CD14-positive monocyte (primary cell): ENCODE data around the gene CRTC1. TPM values are rescaled to one million over a fixed set of nuclear protein-coding genes. Genes with fewer than 3 reads are reported as not detected.

Experiments used
- DNase-seq, 3 donors: peaks; one replicate each; pipeline ENCODE4 v3.0.0-alpha.2; 2011 to 2022
- H2AFZ ChIP-seq: 2 replicates; pipeline ENCODE4 v1.6.0; 2012; ENCODE audit warnings: mild to moderate bottlenecking, low read depth, low read length, inconsistent platforms; ENCODE audit not compliant: insufficient read depth, poor library complexity, severe bottlenecking
- H3K27ac ChIP-seq, 2 donors: 1 replicate in 1 of 2; 2 replicates in 1 of 2; pipeline ENCODE4 v1.5.1; 2012 to 2013; ENCODE audit warnings: low read length in 2 of 2, control low read depth in 1 of 2, inconsistent platforms in 1 of 2, low read depth in 1 of 2, mild to moderate bottlenecking in 1 of 2
- H3K27me3 ChIP-seq, 2 donors: one replicate each; pipeline versions ENCODE4 v1.6.0 to v1.6.1; 2011 to 2013; ENCODE audit warnings: low read length in 2 of 2; ENCODE audit not compliant: control insufficient read depth in 2 of 2, insufficient read depth in 2 of 2
- H3K36me3 ChIP-seq, 2 donors: replicated peaks in 1 of 2; 1 replicate in 1 of 2; 2 replicates in 1 of 2; pipeline versions ENCODE4 v1.5.1 to v1.6.1; 2012 to 2013; ENCODE audit warnings: low read length in 2 of 2, control low read depth in 1 of 2, inconsistent platforms in 1 of 2, mild to moderate bottlenecking in 1 of 2; ENCODE audit not compliant: insufficient read depth in 2 of 2, control insufficient read depth in 1 of 2
- H3K4me1 ChIP-seq, 2 donors: 1 replicate in 1 of 2; 2 replicates in 1 of 2; pipeline versions ENCODE4 v1.5.1 to v1.6.1; 2012 to 2013; ENCODE audit warnings: low read length in 2 of 2, control low read depth in 1 of 2, inconsistent platforms in 1 of 2, mild to moderate bottlenecking in 1 of 2, moderate library complexity in 1 of 2; ENCODE audit not compliant: insufficient read depth in 2 of 2, control insufficient read depth in 1 of 2
- H3K4me2 ChIP-seq: replicated peaks from 2 replicates; pipeline ENCODE3; 2012; ENCODE audit warnings: low read length, moderate library complexity, mild to moderate bottlenecking; ENCODE audit not compliant: poor library complexity, severe bottlenecking; ENCODE audit errors: extremely low read depth
- H3K4me3 ChIP-seq, 3 experiments: fragments of 200-600 bp in 1 of 3; sonication (generic) in 1 of 3; replicated peaks in 1 of 3; 1 replicate in 2 of 3; 2 replicates in 1 of 3; pipeline ENCODE4 v1.5.1; 2011 to 2013; ENCODE audit warnings: low read length in 3 of 3, mild to moderate bottlenecking in 3 of 3, control low read depth in 2 of 3, low read depth in 2 of 3, inconsistent platforms in 1 of 3, moderate library complexity in 1 of 3
- H3K79me2 ChIP-seq: 2 replicates; pipeline ENCODE4 v1.6.0; 2012; ENCODE audit warnings: mild to moderate bottlenecking, control low read depth, inconsistent platforms, low read length, moderate library complexity; ENCODE audit not compliant: insufficient read depth
- H3K9ac ChIP-seq: 2 replicates; pipeline ENCODE4 v1.6.0; 2017; ENCODE audit warnings: low read length, mild to moderate bottlenecking; ENCODE audit not compliant: insufficient read depth, poor library complexity, severe bottlenecking
- H3K9me3 ChIP-seq, 2 donors: replicated peaks in 1 of 2; 1 replicate in 1 of 2; 2 replicates in 1 of 2; pipeline versions ENCODE4 v1.5.1 to v1.6.1; 2012 to 2013; ENCODE audit warnings: low read length in 2 of 2, control low read depth in 1 of 2; ENCODE audit not compliant: control insufficient read depth in 1 of 2, insufficient read depth in 1 of 2
- H4K20me1 ChIP-seq: 2 replicates; pipeline ENCODE4 v1.6.0; 2012; ENCODE audit warnings: mild to moderate bottlenecking, low read length, control low read depth, moderate library complexity; ENCODE audit not compliant: insufficient read depth
- H3K27ac Mint-ChIP-seq, 7 donors: one replicate each; pipeline ENCODE4 v1.8.0; 2020; ENCODE audit warnings: mild to moderate bottlenecking in 7 of 7, mixed read lengths in 7 of 7, moderate library complexity in 6 of 7, inconsistent platforms in 2 of 7
- H3K27me3 Mint-ChIP-seq, 3 donors: one replicate each; pipeline ENCODE4 v1.8.0; 2021 to 2022; ENCODE audit warnings: low read depth in 3 of 3, mild to moderate bottlenecking in 3 of 3, mixed read lengths in 3 of 3, moderate library complexity in 3 of 3, inconsistent platforms in 1 of 3
- H3K36me3 Mint-ChIP-seq, 2 donors: one replicate each; pipeline ENCODE4 v1.8.0; 2020; ENCODE audit warnings: mixed read lengths in 2 of 2, inconsistent platforms in 1 of 2, mild to moderate bottlenecking in 1 of 2
- H3K4me1 Mint-ChIP-seq: one replicate; pipeline ENCODE4 v1.8.0; 2020; ENCODE audit warnings: mild to moderate bottlenecking, mixed read lengths
- H3K4me3 Mint-ChIP-seq, 2 donors: one replicate each; pipeline ENCODE4 v1.8.0; 2020; ENCODE audit warnings: mild to moderate bottlenecking in 2 of 2, mixed read lengths in 2 of 2, moderate library complexity in 1 of 2
- H3K9me3 Mint-ChIP-seq, 7 donors: one replicate each; pipeline ENCODE4 v1.8.0; 2020 to 2022; ENCODE audit warnings: mixed read lengths in 7 of 7, mild to moderate bottlenecking in 6 of 7, moderate library complexity in 6 of 7, inconsistent platforms in 2 of 7
- CTCF ChIP-seq: fragments of 200-600 bp; IDR thresholded peaks from one replicate; pipeline ENCODE4 v1.8.0; 2022; ENCODE audit warnings: antibody characterized with exemption, mild to moderate bottlenecking
- WGBS: methylation state at CpG from one replicate; pipeline ENCODE4 v1.1.5; 2013; ENCODE audit warnings: missing lambda C conversion rate; ENCODE audit not compliant: insufficient coverage; 5-methylcytosine and 5-hydroxymethylcytosine counted together
- intact Hi-C, 2 donors: fragments of 100-400 bp; cut with micrococcal nuclease; formaldehyde crosslinking; loops; one replicate each; pipeline versions ENCODE4 v1.15.0 to v1.15.1; 2023
- polyA plus RNA-seq, 3 donors: library from polyadenylated mRNA; depleted of rRNA in 1 of 3; unstranded in 2 of 3; stranded (reverse) in 1 of 3; fragments of 300-500 nt in 2 of 3; fragments of >200 nt in 1 of 3; fragmentation: Illumina TruSeq in 2 of 3; gene quantifications; 1 replicate in 2 of 3; 2 replicates in 1 of 3; pipeline ENCODE4 v1.2.3, GENCODE V29; 2012 to 2021

Gene CRTC1
- polyA plus RNA-seq, 3 donors = 0.28 to 9.2 (median 0.55) TPM

DNA sequence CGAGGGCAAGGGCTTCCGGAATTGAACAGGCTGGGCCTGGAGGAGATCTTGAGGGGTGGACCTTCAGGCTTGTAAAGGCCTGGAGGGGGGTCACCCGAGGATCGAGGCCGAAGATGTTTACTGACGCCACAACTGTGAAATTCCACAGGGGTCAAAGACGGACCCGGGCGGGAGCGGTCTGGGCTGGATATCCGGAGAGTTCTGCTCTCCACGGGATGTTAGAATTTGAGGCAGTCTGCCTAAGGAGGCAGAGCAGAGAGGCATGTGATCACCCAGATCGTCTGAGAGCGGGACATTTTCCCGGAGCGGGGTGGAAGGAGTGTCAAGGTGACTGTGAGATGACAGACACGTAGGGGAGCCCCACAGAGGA lies 33.5 kb upstream of the CRTC1 start:
- H3K27ac Mint-ChIP-seq = peak overlapping the region in 2 of 7 donors; percentile 2 to 63
- Histone ChIP-seq H3K4me1 (peaks cover 16 to 24% of the 10 kb centered on the region in 2 donors), H3K4me3 (peak overlapping the region in 1 of 3 experiments; percentile 65), H3K36me3 (peaks cover 0 to 2% of the 10 kb centered on the region in 2 donors), H3K27ac (no peak overlapping the region), H3K79me2 (peaks cover 9% of the 10 kb centered on the region), H2AFZ (no peak overlapping the region), H4K20me1 (peaks cover 68% of the 10 kb centered on the region), H3K27me3 (no peaks in the 10 kb centered on the region), H3K9me3 (no peaks in the 10 kb centered on the region), H3K9ac (peak overlapping the region; percentile 25), H3K4me2 (peak overlapping the region; percentile 68)
- no peak for TF ChIP-seq CTCF
- H3K4me1 Mint-ChIP-seq = peaks cover 27% of the 10 kb centered on the region
- H3K4me3 Mint-ChIP-seq = peak overlapping the region; percentile 72 to 86
- H3K27me3 Mint-ChIP-seq = peaks cover 11 to 20% (median 14%) of the 10 kb centered on the region in 3 donors
- 10% methylated on average over 12 of the region's 17 CpGs for WGBS
- peaks cover 19 to 29% of the 10 kb centered on the region in 2 donors for H3K36me3 Mint-ChIP-seq
- no peak for DNase-seq
- intact Hi-C loops = no loop called here
- H3K9me3 Mint-ChIP-seq = no peaks in the 10 kb centered on the region

- TF ChIP-seq CTCF = no peak
- no peak overlapping the region for H3K27ac ChIP-seq
- H3K9me3 Mint-ChIP-seq = no peaks in the 10 kb centered on the region
- WGBS = 92% methylated on average over 33 of the region's 34 CpGs
- no peaks in the 10 kb centered on the region for H3K9me3 ChIP-seq
- H3K27ac Mint-ChIP-seq = peak overlapping the region in 1 of 7 donors; percentile 18
- H3K4me3 ChIP-seq = no peak overlapping the region
- H4K20me1 ChIP-seq = peaks cover 70% of the 10 kb centered on the region
- no peak overlapping the region for H3K4me2 ChIP-seq
- H3K79me2 ChIP-seq = peaks cover 9% of the 10 kb centered on the region
- intact Hi-C loops = no loop called here
- H2AFZ ChIP-seq = no peak overlapping the region
- no peak overlapping the region for H3K4me3 Mint-ChIP-seq
- H3K27me3 ChIP-seq = no peaks in the 10 kb centered on the region
- peaks cover 23% of the 10 kb centered on the region for H3K4me1 Mint-ChIP-seq
- H3K36me3 Mint-ChIP-seq = peaks cover 19 to 29% of the 10 kb centered on the region in 2 donors
- peaks cover 0 to 2% of the 10 kb centered on the region in 2 donors for H3K36me3 ChIP-seq
- no peak overlapping the region for H3K9ac ChIP-seq
- peaks cover 11 to 20% (median 11%) of the 10 kb centered on the region in 3 donors for H3K27me3 Mint-ChIP-seq
- no peak for DNase-seq
- H3K4me1 ChIP-seq = peaks cover 15 to 22% of the 10 kb centered on the region in 2 donors
These were observed 32.9 kb upstream of the CRTC1 start for GRCh38 chr19:18650468-18651041.
